ENCODE results near the gene TBC1D22A.

Gene TBC1D22A

GRCh38 chr22:47021371-47022074 is 259.1 kb downstream of the TBC1D22A start:
- no peak overlapping the region for H3K4me3 ChIP-seq (ENCODE audit: low read depth, low read length)
- DNase-seq (ENCODE audit: low read depth): no peak
- TF ChIP-seq CTCF (IDR thresholded peaks at IDR 0.05; ENCODE audit: control insufficient read depth, extremely low read depth, insufficient read depth): no peak

DNA sequence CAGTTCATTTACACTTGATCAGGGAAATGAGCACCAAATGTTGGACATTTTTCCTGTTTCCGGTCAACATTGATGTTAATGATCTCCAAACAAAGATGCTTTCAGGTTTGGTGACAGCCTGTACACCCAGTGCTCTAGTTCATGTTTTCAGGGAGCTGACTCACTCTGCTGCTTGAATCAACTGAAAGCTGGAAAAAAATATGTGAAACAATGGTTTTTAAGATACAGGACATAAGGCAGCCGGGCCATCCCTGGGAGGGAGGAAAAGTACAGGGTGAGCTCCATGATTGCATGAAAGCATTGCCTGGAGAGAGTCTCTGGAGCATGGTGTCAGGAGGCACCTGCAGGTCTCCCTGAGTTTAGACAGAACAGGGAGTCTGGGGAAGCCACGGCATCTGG is 259.6 kb downstream of the TBC1D22A start:
- no peak overlapping the region for H3K4me3 ChIP-seq (ENCODE audit: low read depth, low read length)
- no peak for TF ChIP-seq CTCF (IDR thresholded peaks at IDR 0.05; ENCODE audit: control insufficient read depth, extremely low read depth, insufficient read depth)
- no peak for DNase-seq (ENCODE audit: low read depth)

DNA sequence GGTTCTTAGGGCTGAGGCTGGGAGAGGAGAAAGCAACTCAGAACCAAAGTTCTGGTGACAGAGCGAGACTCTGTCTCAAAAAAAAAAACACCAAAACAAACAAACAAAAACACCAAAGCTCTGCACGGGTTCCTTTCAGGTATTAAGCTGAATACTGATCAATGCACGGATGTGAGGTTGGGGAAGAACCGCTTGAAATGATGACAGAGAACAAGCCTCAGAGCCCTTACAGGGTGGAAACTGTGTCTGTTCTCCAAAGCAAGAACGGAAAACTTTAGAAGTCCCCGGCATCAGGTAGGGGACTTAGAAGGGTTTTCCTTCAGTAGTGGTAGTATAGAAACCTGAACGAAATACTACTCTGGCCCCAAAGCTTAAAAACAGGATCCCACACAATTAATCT is 260.0 kb downstream of the TBC1D22A start:
- no peak for DNase-seq (ENCODE audit: low read depth)
- no peak overlapping the region for H3K4me3 ChIP-seq (ENCODE audit: low read depth, low read length)
- no peak for TF ChIP-seq CTCF (IDR thresholded peaks at IDR 0.05; ENCODE audit: control insufficient read depth, extremely low read depth, insufficient read depth)

GRCh38 chr22:47023871-47024270 is 261.4 kb downstream of the TBC1D22A start:
- no peak for TF ChIP-seq CTCF (IDR thresholded peaks at IDR 0.05; ENCODE audit: control insufficient read depth, extremely low read depth, insufficient read depth)
- no peak overlapping the region for H3K4me3 ChIP-seq (ENCODE audit: low read depth, low read length)
- no peak for DNase-seq (ENCODE audit: low read depth)

- no peak overlapping the region for H3K4me3 ChIP-seq (ENCODE audit: low read depth, low read length)
- DNase-seq (ENCODE audit: low read depth): no peak
- no peak for TF ChIP-seq CTCF (IDR thresholded peaks at IDR 0.05; ENCODE audit: control insufficient read depth, extremely low read depth, insufficient read depth)
Observed at GRCh38 chr22:47027766-47028165, 265.3 kb downstream of the TBC1D22A start.

GRCh38 chr22:47029244-47030074 is 267.0 kb downstream of the TBC1D22A start:
- no peak overlapping the region for H3K4me3 ChIP-seq (ENCODE audit: low read depth, low read length)
- DNase-seq (ENCODE audit: low read depth): no peak
- no peak for TF ChIP-seq CTCF (IDR thresholded peaks at IDR 0.05; ENCODE audit: control insufficient read depth, extremely low read depth, insufficient read depth)
